ENCODE results near the gene MR1. TPM values are rescaled to one million over a fixed set of nuclear protein-coding genes. Genes with fewer than 3 reads are reported as not detected.

MR1 gene
- total and polyA plus RNA-seq, 4 donors, result 1.8 to 13.7 (median 5.1) TPM

DNA sequence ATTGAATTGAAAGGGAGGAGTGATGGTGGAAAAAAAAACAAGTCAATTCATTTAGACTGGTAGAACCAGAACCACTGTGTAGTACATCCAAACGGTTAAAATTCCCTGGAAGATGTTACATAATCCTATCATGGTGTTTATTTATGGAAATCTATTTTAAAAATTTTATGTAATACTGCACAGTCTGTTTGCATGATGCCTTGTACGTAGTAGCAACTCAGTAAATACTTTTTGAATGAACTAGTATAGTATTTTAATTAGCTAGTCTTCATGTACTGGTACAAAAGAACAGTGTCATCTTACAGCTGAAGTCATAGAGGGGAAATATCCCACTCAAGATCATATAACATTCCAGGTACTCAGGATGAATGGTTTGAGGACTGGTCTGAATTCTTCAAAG lies 27.7 kb downstream of the MR1 start:
- DNase-seq (ENCODE audit: low read depth in 4 of 6, low spot score in 6 of 6), result no peak
- H3K36me3 ChIP-seq (ENCODE audit: control insufficient read depth, insufficient read depth, low read length), result no peaks in the 10 kb centered on the region
- no peak overlapping the region for H3K27ac ChIP-seq (ENCODE audit: low read depth, low read length)
- H3K27me3 ChIP-seq (ENCODE audit: control insufficient read depth, insufficient read depth, low read length), result no peaks in the 10 kb centered on the region
- H3K9me3 ChIP-seq (ENCODE audit: control insufficient read depth, insufficient read depth, low read length), result peaks cover 1% of the 10 kb centered on the region
- no peak overlapping the region for H3K4me3 ChIP-seq (ENCODE audit: low read depth, low read length)
- H3K4me1 ChIP-seq (ENCODE audit: control insufficient read depth, insufficient read depth, low read length), result peaks cover 3% of the 10 kb centered on the region
- whole genome bisulfite sequencing (ENCODE audit: insufficient coverage), result no CpG with 5 or more reads among the region's 2 CpGs

- peaks cover 3% of the 10 kb centered on the region for H3K4me1 ChIP-seq (ENCODE audit: control insufficient read depth, insufficient read depth, low read length)
- no peaks in the 10 kb centered on the region for H3K36me3 ChIP-seq (ENCODE audit: control insufficient read depth, insufficient read depth, low read length)
- H3K9me3 ChIP-seq (ENCODE audit: control insufficient read depth, insufficient read depth, low read length), result peaks cover 1% of the 10 kb centered on the region
- DNase-seq (ENCODE audit: low read depth in 4 of 6, low spot score in 6 of 6), result no peak
- no peak overlapping the region for H3K27ac ChIP-seq (ENCODE audit: low read depth, low read length)
- WGBS (ENCODE audit: insufficient coverage), result 85% methylated on average over 10 of the region's 15 CpGs
- H3K27me3 ChIP-seq (ENCODE audit: control insufficient read depth, insufficient read depth, low read length), result no peaks in the 10 kb centered on the region
- H3K4me3 ChIP-seq (ENCODE audit: low read depth, low read length), result no peak overlapping the region
Observed at GRCh38 chr1:181061891-181062835, 28.4 kb downstream of the MR1 start.

- Histone ChIP-seq H3K9me3 (ENCODE audit: control insufficient read depth, insufficient read depth, low read length) (peaks cover 1% of the 10 kb centered on the region), H3K4me1 (ENCODE audit: control insufficient read depth, insufficient read depth, low read length) (peaks cover 3% of the 10 kb centered on the region), H3K4me3 (ENCODE audit: low read depth, low read length) (no peak overlapping the region), H3K36me3 (ENCODE audit: control insufficient read depth, insufficient read depth, low read length) (no peaks in the 10 kb centered on the region), H3K27ac (ENCODE audit: low read depth, low read length) (no peak overlapping the region), H3K27me3 (ENCODE audit: control insufficient read depth, insufficient read depth, low read length) (no peaks in the 10 kb centered on the region)
- 57% methylated on average over 5 of the region's 6 CpGs for WGBS (ENCODE audit: insufficient coverage)
- DNase-seq (ENCODE audit: low read depth in 4 of 6, low spot score in 6 of 6), result no peak
Observed at GRCh38 chr1:181062836-181063428, 29.1 kb downstream of the MR1 start.

- peaks cover 3% of the 10 kb centered on the region for H3K4me1 ChIP-seq (ENCODE audit: control insufficient read depth, insufficient read depth, low read length)
- H3K4me3 ChIP-seq (ENCODE audit: low read depth, low read length), result no peak overlapping the region
- DNase-seq (ENCODE audit: low read depth in 4 of 6, low spot score in 6 of 6), result peak in 1 of 6 donors; percentile 18
- no peaks in the 10 kb centered on the region for H3K36me3 ChIP-seq (ENCODE audit: control insufficient read depth, insufficient read depth, low read length)
- 28% methylated on average over 4 of the region's 6 CpGs for WGBS (ENCODE audit: insufficient coverage)
- peaks cover 1% of the 10 kb centered on the region for H3K9me3 ChIP-seq (ENCODE audit: control insufficient read depth, insufficient read depth, low read length)
- H3K27me3 ChIP-seq (ENCODE audit: control insufficient read depth, insufficient read depth, low read length), result no peaks in the 10 kb centered on the region
- H3K27ac ChIP-seq (ENCODE audit: low read depth, low read length), result no peak overlapping the region
Observed at GRCh38 chr1:181064011-181064623, 30.3 kb downstream of the MR1 start.

DNA sequence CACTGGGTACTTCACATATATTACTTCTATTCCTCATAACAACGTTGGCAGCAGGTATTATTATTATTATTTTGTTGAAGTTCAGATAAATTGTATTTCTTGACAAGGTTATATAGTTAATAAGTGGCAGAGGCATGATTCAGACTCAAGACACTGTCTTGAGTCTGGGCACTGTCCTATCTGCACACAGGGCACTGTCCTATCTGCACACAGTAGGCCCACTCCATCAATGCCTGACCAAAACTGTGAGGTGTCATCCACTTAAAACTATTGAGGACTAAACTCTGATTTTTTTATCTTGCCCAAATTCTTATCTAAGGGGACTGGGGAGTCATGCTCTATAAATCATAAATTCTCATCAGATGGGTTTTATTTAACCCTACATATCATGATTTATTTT lies 30.9 kb downstream of the MR1 start:
- WGBS (ENCODE audit: insufficient coverage), result no CpG with 5 or more reads among the region's 1 CpG
- no peak for DNase-seq (ENCODE audit: low read depth in 4 of 6, low spot score in 6 of 6)

GRCh38 chr1:181073638-181074037 lies 39.9 kb downstream of the MR1 start:
- WGBS (ENCODE audit: insufficient coverage), result 78% methylated on average over 5 of the region's 10 CpGs
- Histone ChIP-seq H3K9me3 (ENCODE audit: control insufficient read depth, insufficient read depth, low read length) (no peaks in the 10 kb centered on the region), H3K27ac (ENCODE audit: low read depth, low read length) (no peak overlapping the region), H3K4me1 (ENCODE audit: control insufficient read depth, insufficient read depth, low read length) (no peaks in the 10 kb centered on the region), H3K27me3 (ENCODE audit: control insufficient read depth, insufficient read depth, low read length) (peaks cover 2% of the 10 kb centered on the region), H3K4me3 (ENCODE audit: low read depth, low read length) (no peak overlapping the region), H3K36me3 (ENCODE audit: control insufficient read depth, insufficient read depth, low read length) (no peaks in the 10 kb centered on the region)
- no peak for DNase-seq (ENCODE audit: low read depth in 4 of 6, low spot score in 6 of 6)

More for the DNA sequence above, 30.9 kb downstream of the MR1 start:
- Histone ChIP-seq H3K4me3 (ENCODE audit: low read depth, low read length) (no peak overlapping the region), H3K27ac (ENCODE audit: low read depth, low read length) (no peak overlapping the region), H3K27me3 (ENCODE audit: control insufficient read depth, insufficient read depth, low read length) (no peaks in the 10 kb centered on the region), H3K36me3 (ENCODE audit: control insufficient read depth, insufficient read depth, low read length) (no peaks in the 10 kb centered on the region), H3K4me1 (ENCODE audit: control insufficient read depth, insufficient read depth, low read length) (peaks cover 3% of the 10 kb centered on the region), H3K9me3 (ENCODE audit: control insufficient read depth, insufficient read depth, low read length) (no peaks in the 10 kb centered on the region)

DNA sequence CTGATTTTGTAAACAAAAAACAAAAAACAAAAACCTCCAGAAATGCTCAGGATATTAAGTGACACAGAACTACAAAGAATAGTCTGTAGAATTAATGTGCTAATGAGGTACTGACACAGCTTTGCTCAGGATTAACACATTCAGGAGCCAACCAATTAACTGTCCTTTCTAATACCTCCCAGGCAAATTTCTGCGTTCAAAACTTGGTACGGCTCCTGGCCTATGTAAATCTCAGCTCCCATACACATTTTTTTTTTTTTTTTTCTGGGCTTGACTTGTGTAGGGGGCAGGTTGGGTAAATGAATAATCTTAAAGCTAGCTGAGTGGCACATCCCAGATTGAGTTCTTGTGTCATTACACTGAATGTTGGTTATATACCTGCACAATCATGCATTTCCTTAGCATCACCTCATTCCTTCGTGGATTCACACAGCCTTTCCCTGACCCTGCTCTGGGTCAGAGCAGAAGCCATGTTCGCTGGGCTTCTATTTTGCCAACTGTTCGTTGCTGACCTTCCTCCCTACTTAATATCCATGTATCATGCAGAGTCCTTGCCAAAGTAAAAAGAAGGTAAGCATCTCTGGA lies 42.1 kb downstream of the MR1 start:
- Histone ChIP-seq H3K9me3 (ENCODE audit: control insufficient read depth, insufficient read depth, low read length) (no peaks in the 10 kb centered on the region), H3K36me3 (ENCODE audit: control insufficient read depth, insufficient read depth, low read length) (no peaks in the 10 kb centered on the region), H3K4me1 (ENCODE audit: control insufficient read depth, insufficient read depth, low read length) (no peaks in the 10 kb centered on the region), H3K27me3 (ENCODE audit: control insufficient read depth, insufficient read depth, low read length) (peaks cover 2% of the 10 kb centered on the region), H3K27ac (ENCODE audit: low read depth, low read length) (no peak overlapping the region), H3K4me3 (ENCODE audit: low read depth, low read length) (no peak overlapping the region)
- DNase-seq (ENCODE audit: low read depth in 4 of 6, low spot score in 6 of 6), result no peak
- 85% methylated on average over 3 of the region's 5 CpGs for WGBS (ENCODE audit: insufficient coverage)

DNA sequence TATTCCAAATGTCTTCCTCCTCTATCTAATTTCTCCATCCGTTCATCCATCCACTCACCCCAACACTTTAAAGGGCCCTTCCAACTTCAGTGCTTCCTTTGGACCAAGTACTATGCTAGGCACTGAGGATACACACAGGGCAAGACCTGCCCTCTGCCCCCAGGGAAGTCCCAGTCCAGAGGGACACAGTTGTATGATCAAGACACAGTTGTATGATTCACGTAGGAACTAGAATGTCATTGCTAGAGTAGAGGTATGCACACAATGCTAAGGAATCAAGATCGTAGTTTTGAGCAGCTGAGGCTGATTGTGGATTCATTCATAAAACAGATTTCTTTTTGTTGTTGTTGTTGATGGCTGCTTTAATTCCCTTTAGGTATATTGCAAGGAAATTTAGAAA lies 43.1 kb downstream of the MR1 start:
- Histone ChIP-seq H3K27me3 (ENCODE audit: control insufficient read depth, insufficient read depth, low read length) (peaks cover 2% of the 10 kb centered on the region), H3K4me1 (ENCODE audit: control insufficient read depth, insufficient read depth, low read length) (no peaks in the 10 kb centered on the region), H3K4me3 (ENCODE audit: low read depth, low read length) (no peak overlapping the region), H3K9me3 (ENCODE audit: control insufficient read depth, insufficient read depth, low read length) (no peaks in the 10 kb centered on the region), H3K27ac (ENCODE audit: low read depth, low read length) (no peak overlapping the region), H3K36me3 (ENCODE audit: control insufficient read depth, insufficient read depth, low read length) (no peaks in the 10 kb centered on the region)
- WGBS (ENCODE audit: insufficient coverage), result 96% methylated on average over 3 of the region's 3 CpGs
- DNase-seq (ENCODE audit: low read depth in 4 of 6, low spot score in 6 of 6), result no peak

- H3K27me3 ChIP-seq (ENCODE audit: control insufficient read depth, insufficient read depth, low read length), result peaks cover 2% of the 10 kb centered on the region
- WGBS (ENCODE audit: insufficient coverage), result 91% methylated on average over 6 of the region's 7 CpGs
- H3K36me3 ChIP-seq (ENCODE audit: control insufficient read depth, insufficient read depth, low read length), result no peaks in the 10 kb centered on the region
- H3K4me3 ChIP-seq (ENCODE audit: low read depth, low read length), result no peak overlapping the region
- H3K4me1 ChIP-seq (ENCODE audit: control insufficient read depth, insufficient read depth, low read length), result no peaks in the 10 kb centered on the region
- H3K9me3 ChIP-seq (ENCODE audit: control insufficient read depth, insufficient read depth, low read length), result no peaks in the 10 kb centered on the region
- no peak for DNase-seq (ENCODE audit: low read depth in 4 of 6, low spot score in 6 of 6)
- no peak overlapping the region for H3K27ac ChIP-seq (ENCODE audit: low read depth, low read length)
Observed at GRCh38 chr1:181077576-181078242, 43.9 kb downstream of the MR1 start.

All from spinal cord (tissue), 10 donors.